LoVo (cell line): ENCODE results near the gene CREBL2.

Source experiments
- DNase-seq: peaks from one replicate; pipeline ENCODE4 v3.0.0-alpha.2; 2016; ENCODE audit warnings: low spot score

CREBL2 gene

GRCh38 chr12:12676605-12677004, 64.9 kb downstream of the CREBL2 start:
- DNase-seq: no peak

GRCh38 chr12:12681061-12681765, 69.5 kb downstream of the CREBL2 start:
- no peak for DNase-seq

DNA sequence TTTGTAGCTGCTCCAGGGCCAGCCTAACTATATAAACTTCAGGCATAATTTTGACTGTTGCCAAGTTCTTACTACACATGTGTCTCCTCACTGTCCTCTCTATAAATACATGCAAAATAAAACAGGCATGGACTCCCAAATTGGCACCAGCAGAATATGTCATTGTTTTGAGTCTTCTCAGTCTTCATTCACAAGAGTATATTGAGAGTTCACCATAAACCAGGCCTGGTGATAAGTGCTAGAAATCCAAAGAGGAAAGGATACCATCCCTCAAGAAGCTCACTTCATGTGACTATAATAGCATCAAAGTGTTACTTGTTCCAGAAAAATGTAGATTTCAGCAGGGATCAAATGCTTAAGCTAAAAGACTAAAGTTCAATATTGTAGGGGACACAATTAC, 70.6 kb downstream of the CREBL2 start:
- no peak for DNase-seq

DNA sequence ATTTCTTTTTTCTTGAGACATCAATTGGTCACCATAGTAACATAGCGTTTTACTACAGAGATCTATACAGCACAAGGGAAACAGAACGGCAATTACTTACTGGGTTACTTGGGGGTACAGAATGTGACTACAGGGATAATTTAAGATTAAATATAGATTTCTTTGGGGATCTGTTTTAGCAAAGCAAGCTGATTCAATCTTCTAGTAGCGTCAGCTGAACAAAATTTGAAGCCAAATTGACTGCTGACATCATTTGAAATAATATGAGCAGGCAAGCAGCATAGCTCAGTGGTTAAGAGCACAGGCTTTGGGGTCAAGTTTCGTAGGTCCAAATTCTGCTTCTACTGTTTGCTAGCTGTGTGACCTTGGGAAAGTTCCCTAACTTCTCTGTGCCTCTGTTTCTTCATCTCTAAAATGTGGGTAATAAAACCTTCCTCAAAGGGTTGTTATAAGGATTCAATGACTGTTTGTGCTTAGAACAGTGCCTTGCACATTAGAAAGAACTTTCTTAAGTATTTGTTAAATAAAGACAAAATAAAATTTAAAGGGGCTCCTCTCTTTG, 71.5 kb downstream of the CREBL2 start:
- DNase-seq: no peak

- DNase-seq: no peak
Observed at GRCh38 chr12:12683725-12684124, 72.0 kb downstream of the CREBL2 start.

- peak; percentile 36 for DNase-seq
Observed at GRCh38 chr12:12684375-12685106, 72.9 kb downstream of the CREBL2 start.

DNA sequence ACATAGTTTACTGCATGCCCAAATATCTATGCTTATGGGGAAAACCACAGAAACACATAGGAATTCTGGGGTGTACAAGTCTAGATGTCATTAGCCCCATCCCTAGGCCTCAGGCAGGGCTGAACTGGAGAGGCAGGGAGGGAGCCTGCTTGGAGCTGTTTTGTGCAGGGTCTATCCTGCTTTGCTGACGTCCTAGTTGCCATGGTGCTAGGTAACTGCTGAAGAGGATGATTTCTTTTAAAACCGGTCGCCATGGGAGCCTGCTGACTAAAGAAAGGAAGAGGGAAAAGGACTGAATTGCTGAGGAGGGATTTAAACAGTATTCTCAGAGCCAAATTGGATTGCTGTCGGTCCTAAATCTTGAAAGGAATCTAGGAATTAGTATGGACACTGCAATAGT, 73.6 kb downstream of the CREBL2 start:
- no peak for DNase-seq

GRCh38 chr12:12686472-12686871, 74.8 kb downstream of the CREBL2 start:
- DNase-seq: no peak

GRCh38 chr12:12686925-12687324, 75.2 kb downstream of the CREBL2 start:
- no peak for DNase-seq

DNA sequence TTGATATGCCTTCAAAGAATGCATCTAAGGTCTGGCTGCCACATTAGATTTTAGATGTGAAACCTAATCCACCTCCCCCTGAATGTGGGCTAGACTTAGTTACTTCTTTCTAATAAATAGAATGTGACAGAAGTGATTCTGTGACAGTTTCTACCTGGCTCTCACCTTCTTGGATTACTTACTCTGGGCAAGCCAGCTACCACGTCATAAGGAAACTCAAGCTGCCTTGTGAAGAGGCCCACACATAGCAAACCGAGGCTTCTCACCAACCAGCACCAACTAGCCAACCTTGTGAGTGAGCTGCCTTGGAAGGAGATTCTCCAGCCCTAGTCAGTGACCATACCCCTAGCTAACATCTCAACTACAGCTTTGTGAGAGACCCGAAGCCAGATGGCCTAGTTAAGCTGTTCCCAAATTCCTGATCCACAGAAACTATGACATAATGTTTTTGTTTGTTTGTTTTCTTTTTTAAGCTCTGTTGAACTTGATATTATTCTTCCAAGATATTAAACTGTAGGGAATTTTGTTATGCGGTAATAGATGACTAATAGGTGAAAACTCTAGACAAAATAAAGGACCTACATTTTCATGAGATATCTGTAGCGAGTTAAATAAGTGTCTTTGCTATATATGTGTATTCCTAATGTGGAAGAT, 78.1 kb downstream of the CREBL2 start:
- no peak for DNase-seq

DNA sequence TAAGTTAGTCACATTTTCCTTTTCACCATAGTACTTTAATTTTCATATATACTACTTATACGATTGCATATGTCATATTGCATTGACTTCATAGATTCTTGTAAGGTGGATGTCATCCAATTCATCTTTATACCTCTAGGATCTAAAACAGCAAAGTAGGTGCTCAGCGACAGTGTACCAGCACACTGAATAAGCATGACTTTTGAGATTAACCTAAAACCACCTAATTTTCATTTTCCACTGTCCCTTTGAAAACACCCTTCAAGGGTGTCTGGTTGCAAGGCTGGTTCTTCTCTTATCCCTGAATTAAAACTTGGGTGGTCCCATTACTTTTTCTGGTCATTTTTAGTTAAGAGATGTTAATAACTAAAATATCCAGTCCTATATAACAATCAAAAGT, 79.9 kb downstream of the CREBL2 start:
- no peak for DNase-seq

DNA sequence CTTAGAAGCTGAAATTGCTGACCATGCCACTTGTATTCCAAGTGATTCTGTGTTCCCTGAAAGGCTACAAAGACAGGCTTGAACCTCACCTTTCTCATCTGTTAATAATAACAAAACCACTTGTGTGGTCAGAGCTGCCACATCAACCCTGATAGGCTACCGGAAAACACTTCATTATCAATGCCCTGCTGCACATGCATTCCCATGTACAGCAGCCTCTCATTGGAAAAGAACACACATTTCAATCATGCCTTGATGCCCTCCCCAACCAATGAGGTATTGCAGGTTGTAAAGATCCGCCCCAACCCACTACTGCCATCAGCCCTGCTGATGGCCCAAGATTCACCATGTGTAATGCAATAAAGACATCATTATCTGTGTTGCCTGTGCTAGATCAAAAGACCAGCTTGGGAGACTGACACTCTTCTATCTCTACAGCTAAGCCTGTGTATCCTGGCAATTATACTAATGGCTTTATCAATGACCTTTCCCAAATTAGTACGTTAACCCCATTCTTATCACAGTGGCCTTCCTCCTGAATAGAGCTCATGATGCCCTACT, 81.5 kb downstream of the CREBL2 start:
- DNase-seq: no peak
